ENCODE measurements around the gene IL17A.

DNA sequence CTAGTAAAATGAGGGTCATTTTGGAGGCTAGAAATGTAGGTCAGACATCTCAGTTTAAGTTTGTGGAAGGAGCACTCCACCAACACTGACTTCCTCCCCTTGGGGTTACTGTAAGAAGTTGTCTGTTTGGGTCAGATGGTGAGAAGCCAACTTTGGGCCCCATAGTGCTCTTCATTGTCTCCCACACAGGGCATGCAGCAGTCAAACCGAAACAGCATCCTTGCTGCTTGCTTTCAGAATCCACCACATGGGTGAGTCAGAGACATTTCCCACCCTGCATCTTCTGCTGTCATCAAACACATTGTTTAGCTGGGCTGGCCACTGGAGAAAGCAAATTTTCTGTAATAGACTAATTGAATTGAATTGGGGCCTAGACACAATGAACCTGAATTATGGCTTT lies 41.3 kb downstream of the IL17A start:
- TF ChIP-seq, protein P1, sequence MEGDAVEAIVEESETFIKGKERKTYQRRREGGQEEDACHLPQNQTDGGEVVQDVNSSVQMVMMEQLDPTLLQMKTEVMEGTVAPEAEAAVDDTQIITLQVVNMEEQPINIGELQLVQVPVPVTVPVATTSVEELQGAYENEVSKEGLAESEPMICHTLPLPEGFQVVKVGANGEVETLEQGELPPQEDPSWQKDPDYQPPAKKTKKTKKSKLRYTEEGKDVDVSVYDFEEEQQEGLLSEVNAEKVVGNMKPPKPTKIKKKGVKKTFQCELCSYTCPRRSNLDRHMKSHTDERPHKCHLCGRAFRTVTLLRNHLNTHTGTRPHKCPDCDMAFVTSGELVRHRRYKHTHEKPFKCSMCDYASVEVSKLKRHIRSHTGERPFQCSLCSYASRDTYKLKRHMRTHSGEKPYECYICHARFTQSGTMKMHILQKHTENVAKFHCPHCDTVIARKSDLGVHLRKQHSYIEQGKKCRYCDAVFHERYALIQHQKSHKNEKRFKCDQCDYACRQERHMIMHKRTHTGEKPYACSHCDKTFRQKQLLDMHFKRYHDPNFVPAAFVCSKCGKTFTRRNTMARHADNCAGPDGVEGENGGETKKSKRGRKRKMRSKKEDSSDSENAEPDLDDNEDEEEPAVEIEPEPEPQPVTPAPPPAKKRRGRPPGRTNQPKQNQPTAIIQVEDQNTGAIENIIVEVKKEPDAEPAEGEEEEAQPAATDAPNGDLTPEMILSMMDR (IDR thresholded peaks at IDR 0.05) = no peak
- TF ChIP-seq POLR2A (IDR thresholded peaks at IDR 0.05) = no peak
- TF ChIP-seq EP300 (IDR thresholded peaks at IDR 0.05; ENCODE audit: low read depth) = no peak
